ENCODE measurements around the gene NECTIN2. TPM values are rescaled to one million over a fixed set of nuclear protein-coding genes. Genes with fewer than 3 reads are reported as not detected.

The NECTIN2 gene
- total RNA-seq, 1 experiment from 2014 or later: 96.3 TPM

- TF ChIP-seq, protein P1, sequence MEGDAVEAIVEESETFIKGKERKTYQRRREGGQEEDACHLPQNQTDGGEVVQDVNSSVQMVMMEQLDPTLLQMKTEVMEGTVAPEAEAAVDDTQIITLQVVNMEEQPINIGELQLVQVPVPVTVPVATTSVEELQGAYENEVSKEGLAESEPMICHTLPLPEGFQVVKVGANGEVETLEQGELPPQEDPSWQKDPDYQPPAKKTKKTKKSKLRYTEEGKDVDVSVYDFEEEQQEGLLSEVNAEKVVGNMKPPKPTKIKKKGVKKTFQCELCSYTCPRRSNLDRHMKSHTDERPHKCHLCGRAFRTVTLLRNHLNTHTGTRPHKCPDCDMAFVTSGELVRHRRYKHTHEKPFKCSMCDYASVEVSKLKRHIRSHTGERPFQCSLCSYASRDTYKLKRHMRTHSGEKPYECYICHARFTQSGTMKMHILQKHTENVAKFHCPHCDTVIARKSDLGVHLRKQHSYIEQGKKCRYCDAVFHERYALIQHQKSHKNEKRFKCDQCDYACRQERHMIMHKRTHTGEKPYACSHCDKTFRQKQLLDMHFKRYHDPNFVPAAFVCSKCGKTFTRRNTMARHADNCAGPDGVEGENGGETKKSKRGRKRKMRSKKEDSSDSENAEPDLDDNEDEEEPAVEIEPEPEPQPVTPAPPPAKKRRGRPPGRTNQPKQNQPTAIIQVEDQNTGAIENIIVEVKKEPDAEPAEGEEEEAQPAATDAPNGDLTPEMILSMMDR (IDR thresholded peaks at IDR 0.05 in 2 of 3, conservative IDR thresholded peaks at IDR 0.05 in 1 of 3; ENCODE audit: borderline replicate concordance in 1 of 3, insufficient read depth in 1 of 3, low read depth in 2 of 3, low read length in 2 of 3): no peak
- no peak for TF ChIP-seq CEBPB (IDR thresholded peaks at IDR 0.05; ENCODE audit: low read depth)
- TF ChIP-seq ZNF274 (IDR thresholded peaks at IDR 0.05; ENCODE audit: low read depth, low read length): no peak
- no peak for TF ChIP-seq ZFX (IDR thresholded peaks at IDR 0.05)
- no peak for TF ChIP-seq POLR2A (IDR thresholded peaks at IDR 0.05; ENCODE audit: borderline replicate concordance, extremely low read depth, insufficient read depth, insufficient read length)
- no peak for TF ChIP-seq SP1 (IDR thresholded peaks at IDR 0.05; ENCODE audit: low read depth)
- no peak for TF ChIP-seq TCF7L2 (IDR thresholded peaks at IDR 0.05; ENCODE audit: borderline replicate concordance, extremely low read depth, insufficient read depth, insufficient read length)
Measured at GRCh38 chr19:44867578-44867977, 21.5 kb downstream of the NECTIN2 start (continued).

DNA sequence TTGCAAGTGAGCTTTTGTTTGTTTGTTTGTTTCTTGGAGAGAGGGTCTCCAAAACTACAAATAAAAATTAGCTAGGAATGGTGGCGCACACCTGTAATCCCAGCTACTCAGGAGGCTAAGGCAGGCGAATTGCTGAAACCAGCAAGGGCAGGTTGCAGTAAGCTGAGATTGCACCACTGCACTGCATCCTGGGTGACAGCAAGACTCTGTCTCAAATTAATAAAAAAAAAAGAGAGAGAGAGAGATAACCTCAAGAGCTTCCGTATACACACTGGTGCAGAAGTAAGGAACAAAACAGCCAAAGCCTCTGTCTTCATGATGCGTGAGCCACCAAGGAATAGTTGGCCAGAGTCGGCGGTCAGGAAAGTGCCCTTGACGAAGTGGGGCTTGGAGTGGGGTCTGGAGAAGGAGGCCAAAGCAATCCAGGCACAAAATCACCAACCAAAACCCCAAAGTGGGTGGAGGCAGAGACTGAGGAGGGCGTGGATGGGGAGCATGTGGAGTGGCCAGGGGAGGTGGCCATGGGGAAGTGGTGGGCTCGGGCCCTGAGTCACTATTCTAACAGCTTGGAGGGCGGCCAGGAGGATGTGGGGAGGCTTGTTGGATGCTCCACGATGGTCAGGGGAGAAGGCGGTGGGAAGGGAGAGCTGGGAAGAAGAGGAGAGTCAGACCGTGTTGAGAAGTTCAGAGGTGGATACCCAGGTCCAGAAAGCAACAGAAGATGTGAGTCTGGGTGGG lies 23.8 kb downstream of the NECTIN2 start:
- no peaks in the 10 kb centered on the region for H3K9me3 ChIP-seq (ENCODE audit: control insufficient read depth in 1 of 2, insufficient read depth in 1 of 2, low read depth in 1 of 2, low read length in 2 of 2)
- POLR2A ChIA-PET: no interaction called here
- ATAC-seq: no peak

More for the DNA sequence above, 23.8 kb downstream of the NECTIN2 start:
- intact Hi-C loops (cut with micrococcal nuclease): no loop called here
- TF ChIP-seq EZH2phosphoT487 (IDR thresholded peaks at IDR 0.05; ENCODE audit: borderline replicate concordance): no peak
- no peak for TF ChIP-seq ZFX (IDR thresholded peaks at IDR 0.05)
- TF ChIP-seq EGR1 (IDR thresholded peaks at IDR 0.05; ENCODE audit: low read depth): no peak
- no peak for TF ChIP-seq FOSL1 (IDR thresholded peaks at IDR 0.05; ENCODE audit: low read depth)
- TF ChIP-seq YY1 (IDR thresholded peaks at IDR 0.05; ENCODE audit: extremely low read depth, insufficient replicate concordance, low read depth, low read length): no peak
- TF ChIP-seq RAD21 (IDR thresholded peaks at IDR 0.05; ENCODE audit: low read depth): no peak
- no peak for TF ChIP-seq ATF3 (IDR thresholded peaks at IDR 0.05)
- no peak for TF ChIP-seq ZNF274 (IDR thresholded peaks at IDR 0.05; ENCODE audit: low read depth, low read length)
- Histone ChIP-seq H3K9me2 (ENCODE audit: insufficient read depth) (no peaks in the 10 kb centered on the region), H3K9ac (ENCODE audit: low read length) (no peak overlapping the region), H3K4me3 (replicated peaks in 1 of 2; ENCODE audit: low read depth in 1 of 2, low read length in 2 of 2) (no peak overlapping the region), H3K27me3 (ENCODE audit: insufficient read depth, low read length) (no peaks in the 10 kb centered on the region), H2AFZ (ENCODE audit: low read depth, low read length, poor library complexity, severe bottlenecking) (no peak overlapping the region), H3K4me1 (ENCODE audit: control insufficient read depth in 1 of 2, insufficient read depth in 2 of 2, low read length in 2 of 2) (peaks cover 17 to 36% of the 10 kb centered on the region in 2 experiments), H4K20me1 (ENCODE audit: insufficient read depth) (no peaks in the 10 kb centered on the region), H3K27ac (ENCODE audit: low read depth, low read length) (no peak overlapping the region), H3K79me2 (ENCODE audit: insufficient read depth, low read length) (peaks cover 2% of the 10 kb centered on the region; the same call in 1 of the 2 replicates), H3K36me3 (ENCODE audit: control insufficient read depth in 1 of 2, insufficient read depth in 2 of 2, low read length in 2 of 2) (peaks cover 33% of the 10 kb centered on the region in 2 experiments), H3K4me2 (ENCODE audit: low read length) (no peak overlapping the region)
- no TSS peak for BruUV-seq (replicated peaks)
- CTCF ChIA-PET: no interaction called here
- no peak for DNase-seq (ENCODE audit: low read depth, low spot score)
- RAD21 ChIA-PET (ENCODE audit: low non-redundant PET in 1 of 2, low total read pairs in 2 of 2, uncharacterized antibody in 2 of 2, unreplicated experiment in 2 of 2): interaction anchor here in 1 of 2 experiments (0.7 kb wide), 1 partner anchor 27 kb away, joined by 3 read pairs; no protein-coding TSS in a partner anchor
